HFFc6 (cell line): ENCODE results near the gene STH. TPM values are rescaled to one million over a fixed set of nuclear protein-coding genes. Genes with fewer than 3 reads are reported as not detected.
"Not testable (repeated sequence)": the region's sequence is repeated elsewhere in the genome, so short reads cannot be mapped to it uniquely, and the experiment has no call there.

ENCODE experiments used
- DNase-seq: peaks from one replicate; pipeline ENCODE4 v3.0.0-alpha.2; 2018
- H3K27ac Mint-ChIP-seq: 2 replicates; pipeline ENCODE4 v1.8.0; 2020; ENCODE audit warnings: mild to moderate bottlenecking, mixed read lengths
- H3K27me3 Mint-ChIP-seq: 2 replicates; pipeline ENCODE4 v1.8.0; 2021; ENCODE audit warnings: mild to moderate bottlenecking, moderate library complexity, mixed read lengths; ENCODE audit not compliant: insufficient read depth
- H3K36me3 Mint-ChIP-seq: 2 replicates; pipeline ENCODE4 v1.8.0; 2021; ENCODE audit warnings: low read depth, mixed read lengths
- H3K4me1 Mint-ChIP-seq: 2 replicates; pipeline ENCODE4 v1.8.0; 2020; ENCODE audit warnings: low read depth, mixed read lengths
- H3K4me3 Mint-ChIP-seq: 2 replicates; pipeline ENCODE4 v1.8.0; 2020; ENCODE audit warnings: mild to moderate bottlenecking, moderate library complexity, mixed read lengths
- H3K9me3 Mint-ChIP-seq: 2 replicates; pipeline ENCODE4 v1.8.0; 2020; ENCODE audit warnings: mild to moderate bottlenecking, mixed read lengths
- CTCF ChIP-seq: fragments of 200-600 bp; sonication (generic); IDR thresholded peaks from 2 replicates; pipeline ENCODE4 v1.5.0; 2021; ENCODE audit warnings: antibody characterized with exemption, mild to moderate bottlenecking
- total RNA-seq, 6 experiments: library from RNA; stranded (reverse); fragmentation: NEBNext Ultra II Directional; extraction: Animal tissue kit (Norgen Biotek cat#: 25700); gene quantifications; 2 replicates in 1 of 6; 3 replicates in 5 of 6; pipeline ENCODE4 v1.2.3, GENCODE V29; 2021

The STH gene
- total RNA-seq, 6 experiments from 2014 or later, result not detected

GRCh38 chr17:45952814-45953320 is 46.2 kb upstream of the STH start:
- Mint-ChIP-seq H3K27me3 (peaks cover 33% of the 10 kb centered on the region), H3K4me1 (peaks cover 15% of the 10 kb centered on the region), H3K27ac (no peak overlapping the region), H3K4me3 (no peak overlapping the region), H3K9me3 (no peaks in the 10 kb centered on the region), H3K36me3 (no peaks in the 10 kb centered on the region)
- TF ChIP-seq CTCF, result no peak
- DNase-seq, result no peak

- Mint-ChIP-seq H3K9me3 (no peaks in the 10 kb centered on the region), H3K27ac (no peak overlapping the region), H3K36me3 (no peaks in the 10 kb centered on the region), H3K4me1 (peaks cover 10% of the 10 kb centered on the region), H3K4me3 (no peak overlapping the region), H3K27me3 (peaks cover 37% of the 10 kb centered on the region)
- no peak for DNase-seq
- TF ChIP-seq CTCF, result no peak
Measured at GRCh38 chr17:45953561-45953960, 45.5 kb upstream of the STH start.

DNA sequence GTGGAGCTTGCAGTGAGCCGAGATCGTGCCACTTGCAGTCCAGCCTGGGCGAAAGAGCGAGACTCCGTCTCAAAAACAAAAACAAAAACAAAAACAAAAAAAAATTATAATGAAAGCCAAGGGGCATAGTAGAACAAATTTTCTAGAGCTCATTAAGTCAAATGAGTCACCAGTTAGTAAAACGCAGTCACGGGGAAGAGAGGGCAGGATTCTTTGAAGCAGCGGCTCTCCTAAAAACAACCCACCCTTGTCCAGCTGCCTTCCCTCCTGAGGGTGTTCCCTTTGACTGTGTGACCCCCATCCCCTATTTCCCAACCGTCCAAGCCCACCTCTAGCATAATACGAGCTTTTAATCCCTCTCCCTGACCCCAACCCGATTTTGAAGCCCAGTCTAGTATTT is 44.1 kb upstream of the STH start:
- Mint-ChIP-seq H3K4me1 (peaks cover 9% of the 10 kb centered on the region), H3K27ac (no peak overlapping the region), H3K36me3 (no peaks in the 10 kb centered on the region), H3K9me3 (no peaks in the 10 kb centered on the region), H3K27me3 (peaks cover 39% of the 10 kb centered on the region), H3K4me3 (no peak overlapping the region)
- DNase-seq, result no peak
- TF ChIP-seq CTCF, result no peak

- TF ChIP-seq CTCF, result no peak
- no peak overlapping the region for H3K27ac Mint-ChIP-seq
- peaks cover 9% of the 10 kb centered on the region for H3K4me1 Mint-ChIP-seq
- H3K4me3 Mint-ChIP-seq, result no peak overlapping the region
- H3K9me3 Mint-ChIP-seq, result no peaks in the 10 kb centered on the region
- H3K27me3 Mint-ChIP-seq, result peaks cover 41% of the 10 kb centered on the region
- DNase-seq, result no peak
- no peaks in the 10 kb centered on the region for H3K36me3 Mint-ChIP-seq
Measured at GRCh38 chr17:45955326-45955725, 43.7 kb upstream of the STH start.

GRCh38 chr17:45956090-45956489 is 43.0 kb upstream of the STH start:
- Mint-ChIP-seq H3K27me3 (peaks cover 42% of the 10 kb centered on the region), H3K27ac (no peak overlapping the region), H3K36me3 (no peaks in the 10 kb centered on the region), H3K4me3 (no peak overlapping the region), H3K9me3 (no peaks in the 10 kb centered on the region), H3K4me1 (peaks cover 9% of the 10 kb centered on the region)
- TF ChIP-seq CTCF, result no peak
- no peak for DNase-seq

DNA sequence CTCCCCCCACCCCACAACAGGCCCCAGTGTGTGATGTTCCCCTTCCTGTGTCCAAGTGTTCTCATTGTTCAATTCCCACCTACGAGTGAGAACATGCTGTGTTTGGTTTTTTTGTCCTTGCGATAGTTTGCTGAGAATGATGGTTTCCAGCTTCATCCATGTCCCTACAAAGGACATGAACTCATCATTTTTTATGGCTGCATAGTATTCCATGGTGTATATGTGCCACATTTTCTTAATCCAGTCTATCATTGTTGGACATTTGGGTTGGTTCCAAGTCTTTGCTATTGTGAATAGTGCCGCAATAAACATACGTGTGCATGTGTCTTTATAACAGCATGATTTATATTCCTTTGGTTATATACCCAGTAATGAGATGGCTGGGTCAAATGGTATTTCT is 42.3 kb upstream of the STH start:
- H3K27me3 Mint-ChIP-seq, result peaks cover 40% of the 10 kb centered on the region
- H3K36me3 Mint-ChIP-seq, H3K4me3 Mint-ChIP-seq, H3K9me3 Mint-ChIP-seq, H3K4me1 Mint-ChIP-seq, H3K27ac Mint-ChIP-seq, DNase-seq: not testable (repeated sequence)
